ENCODE measurements around the gene TMPRSS11E.

- TF ChIP-seq, protein P1, sequence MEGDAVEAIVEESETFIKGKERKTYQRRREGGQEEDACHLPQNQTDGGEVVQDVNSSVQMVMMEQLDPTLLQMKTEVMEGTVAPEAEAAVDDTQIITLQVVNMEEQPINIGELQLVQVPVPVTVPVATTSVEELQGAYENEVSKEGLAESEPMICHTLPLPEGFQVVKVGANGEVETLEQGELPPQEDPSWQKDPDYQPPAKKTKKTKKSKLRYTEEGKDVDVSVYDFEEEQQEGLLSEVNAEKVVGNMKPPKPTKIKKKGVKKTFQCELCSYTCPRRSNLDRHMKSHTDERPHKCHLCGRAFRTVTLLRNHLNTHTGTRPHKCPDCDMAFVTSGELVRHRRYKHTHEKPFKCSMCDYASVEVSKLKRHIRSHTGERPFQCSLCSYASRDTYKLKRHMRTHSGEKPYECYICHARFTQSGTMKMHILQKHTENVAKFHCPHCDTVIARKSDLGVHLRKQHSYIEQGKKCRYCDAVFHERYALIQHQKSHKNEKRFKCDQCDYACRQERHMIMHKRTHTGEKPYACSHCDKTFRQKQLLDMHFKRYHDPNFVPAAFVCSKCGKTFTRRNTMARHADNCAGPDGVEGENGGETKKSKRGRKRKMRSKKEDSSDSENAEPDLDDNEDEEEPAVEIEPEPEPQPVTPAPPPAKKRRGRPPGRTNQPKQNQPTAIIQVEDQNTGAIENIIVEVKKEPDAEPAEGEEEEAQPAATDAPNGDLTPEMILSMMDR (IDR thresholded peaks at IDR 0.05; ENCODE audit: insufficient read depth, low read depth, low read length) = no peak
- no peak for TF ChIP-seq EZH2 (IDR thresholded peaks at IDR 0.05; ENCODE audit: insufficient read depth, low read length)
Measured at GRCh38 chr4:68430337-68430736, 16.9 kb upstream of the TMPRSS11E start.

Data from astrocyte (in vitro differentiated cells and primary cell).